CD4-positive, alpha-beta T cell treated with Interleukin-4 for 1 hour (primary cell): ENCODE data around the gene PPP1R10.

Experiments
- DNase-seq, 2 donors: peaks; one replicate each; pipeline ENCODE4 v3.0.0-alpha.2; 2020 to 2022

PPP1R10 gene

DNA sequence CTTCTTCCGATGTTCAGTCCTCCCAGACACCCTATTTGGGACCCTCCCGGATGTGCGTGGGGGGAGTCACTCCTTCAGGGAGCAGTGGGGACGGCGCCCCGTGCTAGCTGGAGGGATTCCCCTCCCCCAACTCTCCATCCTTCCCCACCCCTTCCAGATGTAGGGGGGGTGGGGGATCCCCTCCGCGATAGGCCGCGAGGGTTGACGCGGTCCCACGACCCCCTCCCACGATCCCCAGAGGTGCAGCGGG lies 61.3 kb downstream of the PPP1R10 start:
- no peak for DNase-seq

DNA sequence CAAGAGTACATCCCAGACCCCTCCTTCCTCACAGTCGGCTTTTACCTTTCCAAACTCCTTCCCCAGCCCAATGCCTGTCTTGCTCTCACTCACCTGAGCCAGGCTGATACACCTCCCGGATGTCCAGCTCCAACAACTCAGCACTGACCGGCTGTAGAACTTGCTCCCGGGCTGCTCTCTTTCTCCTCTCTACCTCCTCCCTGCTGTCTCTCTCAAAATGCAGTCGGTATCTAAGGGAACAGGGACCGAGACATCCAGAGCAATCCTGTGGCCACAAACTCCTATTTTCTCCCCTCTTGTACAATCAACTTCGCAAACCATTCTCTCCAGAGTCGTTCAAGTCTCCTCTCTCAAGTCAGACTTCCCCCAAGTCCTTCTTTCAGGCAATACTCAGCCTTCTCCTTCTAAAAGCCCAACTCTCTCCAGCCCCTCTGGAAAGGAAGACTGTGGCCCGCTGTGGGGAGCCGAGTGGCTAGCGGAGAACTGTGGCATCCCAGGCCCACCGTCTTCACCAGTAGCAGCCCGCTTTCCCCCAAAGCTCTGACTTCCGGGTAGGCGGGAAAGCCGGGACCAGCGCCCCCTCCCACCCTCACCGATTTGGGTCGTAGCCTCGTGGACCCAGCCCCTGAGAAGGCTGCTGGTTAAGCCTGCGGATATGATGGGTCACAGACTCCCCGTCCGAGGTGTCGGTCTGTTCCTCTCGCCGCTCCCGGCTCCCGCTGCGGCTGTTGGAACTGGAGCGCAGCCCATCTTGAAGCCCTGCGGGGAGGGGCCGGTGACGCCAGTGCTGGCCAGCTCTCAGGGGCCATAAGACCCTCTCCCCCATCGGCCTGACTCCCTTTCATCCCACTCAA lies 61.9 kb downstream of the PPP1R10 start:
- DNase-seq, result no peak

DNA sequence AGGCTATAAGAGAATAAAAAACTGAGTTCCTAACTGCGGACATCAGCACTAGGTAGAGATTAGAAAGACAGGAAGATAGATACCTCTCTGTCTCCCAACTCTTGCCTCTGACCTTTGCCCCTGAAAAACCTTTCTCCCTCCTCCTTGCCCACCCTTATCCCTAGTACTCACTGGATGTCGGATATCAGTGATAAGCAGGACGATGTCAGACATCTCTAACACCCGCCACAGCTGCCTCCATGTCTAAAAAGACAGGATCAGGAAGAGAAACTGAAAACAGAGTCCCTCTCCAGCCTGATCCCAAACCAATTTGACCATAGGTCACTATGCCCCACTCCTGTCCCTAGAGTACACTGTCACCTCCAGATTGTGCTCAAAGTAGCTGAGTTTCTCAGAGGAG lies 62.6 kb downstream of the PPP1R10 start:
- DNase-seq, result no peak
